ENCODE data around the gene CARNS1. TPM values are rescaled to one million over a fixed set of nuclear protein-coding genes. Genes with fewer than 3 reads are reported as not detected.

Gene CARNS1
- total and polyA plus RNA-seq, 9 donors: 0.12 to 13.2 (median 0.62) TPM

- Histone ChIP-seq H3K9me3 (no peaks in the 10 kb centered on the region), H3K4me3 (no peak overlapping the region), H3K4me1 (ENCODE audit: insufficient read depth) (peaks cover 1% of the 10 kb centered on the region), H3K27me3 (no peaks in the 10 kb centered on the region), H3K36me3 (no peaks in the 10 kb centered on the region), H3K27ac (no peak overlapping the region)
- intact Hi-C loops (cut with DNase I): loop anchor here in 1 of 4 donors (10.0 kb wide), 1 partner anchor 100 kb away; the partner anchor contains the start of genes CDK2AP2 and PITPNM1
- no peak for DNase-seq
- WGBS, 3 donors: 45 to 53% (median 49%) methylated on average over 13 of the region's 13 CpGs
- TF ChIP-seq CTCF (IDR thresholded peaks at IDR 0.05) (no peak), POLR2A (IDR thresholded peaks at IDR 0.05) (no peak), EP300 (IDR thresholded peaks at IDR 0.05) (no peak)
Measured at GRCh38 chr11:67404515-67405195, 10.8 kb upstream of the CARNS1 start.

DNA sequence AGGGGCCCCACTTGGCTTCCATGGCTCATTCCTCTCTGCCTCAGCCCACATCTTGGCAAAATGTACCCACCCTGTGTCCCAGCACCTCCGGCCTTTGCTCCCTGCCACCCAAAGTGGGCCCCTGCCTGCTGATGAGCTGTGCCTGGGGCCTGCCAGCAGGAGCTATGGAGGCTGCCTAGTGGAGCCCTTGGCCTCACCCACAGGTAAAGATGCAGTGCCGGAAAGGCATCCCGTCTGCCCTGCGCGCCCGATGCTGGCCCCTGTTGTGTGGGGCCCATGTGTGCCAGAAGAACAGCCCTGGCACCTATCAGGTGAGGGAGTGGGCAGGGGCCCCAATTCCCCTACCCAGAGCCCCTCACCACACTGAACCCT, 10.3 kb upstream of the CARNS1 start:
- TF ChIP-seq POLR2A (IDR thresholded peaks at IDR 0.05) (no peak), CTCF (IDR thresholded peaks at IDR 0.05) (no peak), EP300 (IDR thresholded peaks at IDR 0.05) (no peak)
- no peak overlapping the region for H3K4me3 ChIP-seq
- no peaks in the 10 kb centered on the region for H3K36me3 ChIP-seq
- no peaks in the 10 kb centered on the region for H3K9me3 ChIP-seq
- peaks cover 1% of the 10 kb centered on the region for H3K4me1 ChIP-seq (ENCODE audit: insufficient read depth)
- intact Hi-C loops (cut with DNase I): loop anchor here in 1 of 4 donors (10.0 kb wide), 1 partner anchor 100 kb away; the partner anchor contains the start of genes CDK2AP2 and PITPNM1
- 78 to 91% (median 79%) methylated on average over 6 of the region's 6 CpGs for WGBS, 3 donors
- no peak overlapping the region for H3K27ac ChIP-seq
- DNase-seq: no peak
- no peaks in the 10 kb centered on the region for H3K27me3 ChIP-seq

GRCh38 chr11:67405688-67406339, 9.7 kb upstream of the CARNS1 start:
- no peak for TF ChIP-seq CTCF (IDR thresholded peaks at IDR 0.05)
- TF ChIP-seq POLR2A (IDR thresholded peaks at IDR 0.05): no peak
- no peak for TF ChIP-seq EP300 (IDR thresholded peaks at IDR 0.05)
- Histone ChIP-seq H3K27me3 (no peaks in the 10 kb centered on the region), H3K36me3 (no peaks in the 10 kb centered on the region), H3K9me3 (no peaks in the 10 kb centered on the region), H3K4me3 (no peak overlapping the region), H3K4me1 (ENCODE audit: insufficient read depth) (peaks cover 1% of the 10 kb centered on the region), H3K27ac (no peak overlapping the region)
- WGBS, 3 donors: 78 to 90% (median 79%) methylated on average over 6 to 9 of the region's 9 CpGs
- intact Hi-C loops (cut with DNase I): loop anchor here in 1 of 4 donors (10.0 kb wide), 1 partner anchor 99 kb away; the partner anchor contains the start of genes CDK2AP2 and PITPNM1
- DNase-seq: no peak

DNA sequence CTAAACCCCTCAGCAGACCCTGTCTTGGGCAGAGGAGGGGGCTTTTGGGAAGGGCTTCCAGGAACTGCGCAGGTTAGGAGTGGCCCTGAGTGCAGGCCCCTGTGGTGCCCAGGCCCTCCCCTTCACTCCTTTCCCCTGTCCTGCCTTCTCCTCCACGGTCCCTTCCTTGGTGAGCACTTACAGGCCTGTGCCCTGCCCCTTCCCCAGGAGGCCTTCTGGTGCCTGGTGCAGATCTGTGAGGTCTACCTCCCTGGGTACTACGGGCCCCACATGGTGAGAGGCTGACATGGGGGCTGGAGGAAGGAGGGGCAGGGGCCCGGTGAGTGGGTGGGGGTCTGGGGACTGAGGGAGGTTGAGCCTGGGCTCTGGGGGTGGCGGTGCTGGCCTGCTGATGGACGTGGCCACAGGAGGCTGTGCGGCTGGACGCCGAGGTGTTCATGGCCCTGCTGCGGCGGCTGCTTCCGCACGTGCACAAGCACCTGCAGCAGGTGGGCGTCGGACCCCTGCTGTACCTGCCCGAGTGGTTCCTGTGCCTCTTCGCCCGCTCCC, 9.0 kb upstream of the CARNS1 start:
- Histone ChIP-seq H3K36me3 (no peaks in the 10 kb centered on the region), H3K4me1 (ENCODE audit: insufficient read depth) (peaks cover 1% of the 10 kb centered on the region), H3K27ac (no peak overlapping the region), H3K27me3 (no peaks in the 10 kb centered on the region), H3K9me3 (no peaks in the 10 kb centered on the region), H3K4me3 (no peak overlapping the region)
- no peak for DNase-seq
- TF ChIP-seq POLR2A (IDR thresholded peaks at IDR 0.05) (no peak), CTCF (IDR thresholded peaks at IDR 0.05) (no peak), EP300 (IDR thresholded peaks at IDR 0.05) (no peak)
- intact Hi-C loops (cut with DNase I): loop anchor here in 1 of 4 donors (10.0 kb wide), 1 partner anchor 98 kb away; the partner anchor contains the start of genes CDK2AP2 and PITPNM1
- WGBS, 3 donors: 55 to 73% (median 58%) methylated on average over 17 to 18 of the region's 18 CpGs
